Measurements from ENCODE around the gene MED16. TPM values are rescaled to one million over a fixed set of nuclear protein-coding genes. Genes with fewer than 3 reads are reported as not detected.

The MED16 gene
- total RNA-seq, 4 donors from 2014 or later, result 45.1 to 63.9 (median 57.0) TPM

DNA sequence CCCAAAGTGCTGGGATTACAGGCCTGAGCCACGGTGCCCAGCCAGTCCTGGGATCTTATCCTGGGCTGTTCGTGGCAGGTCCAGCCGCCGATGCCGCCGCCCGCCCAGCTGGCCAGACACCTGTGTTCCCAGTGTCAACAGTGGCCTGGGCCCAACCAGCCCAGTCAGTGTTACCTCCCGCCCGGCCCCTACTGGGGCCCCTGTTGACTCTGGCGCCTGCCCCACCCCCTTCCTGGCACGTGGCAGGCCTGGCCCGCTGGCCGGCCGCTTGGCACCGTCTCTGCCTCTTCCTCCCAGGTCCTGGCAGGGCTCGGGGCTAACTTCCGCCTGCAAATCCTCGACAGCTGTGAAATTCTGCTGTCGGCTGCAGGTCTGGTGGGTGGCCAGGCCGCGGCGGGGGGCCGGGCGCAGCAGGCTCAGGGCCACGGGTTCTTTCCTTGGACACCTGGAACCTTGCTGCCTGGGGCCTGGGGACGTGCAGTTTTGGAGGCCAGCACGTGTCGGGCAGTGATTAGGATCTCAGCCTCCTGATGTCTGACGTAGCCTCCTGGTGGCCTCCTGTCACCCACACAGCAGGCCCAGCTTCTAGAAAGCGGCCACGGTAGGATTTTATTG, 42.0 kb upstream of the MED16 start:
- Histone ChIP-seq H3K27ac (peak overlapping the region; percentile 5), H3K4me3 (no peak overlapping the region), H3K4me1 (peaks cover 35% of the 10 kb centered on the region), H3K9me3 (no peaks in the 10 kb centered on the region), H3K27me3 (no peaks in the 10 kb centered on the region), H3K36me3 (no peaks in the 10 kb centered on the region)
- DNase-seq (ENCODE audit: low spot score in 2 of 2), result peak; percentile 88 to 91
- TF ChIP-seq, protein P1, sequence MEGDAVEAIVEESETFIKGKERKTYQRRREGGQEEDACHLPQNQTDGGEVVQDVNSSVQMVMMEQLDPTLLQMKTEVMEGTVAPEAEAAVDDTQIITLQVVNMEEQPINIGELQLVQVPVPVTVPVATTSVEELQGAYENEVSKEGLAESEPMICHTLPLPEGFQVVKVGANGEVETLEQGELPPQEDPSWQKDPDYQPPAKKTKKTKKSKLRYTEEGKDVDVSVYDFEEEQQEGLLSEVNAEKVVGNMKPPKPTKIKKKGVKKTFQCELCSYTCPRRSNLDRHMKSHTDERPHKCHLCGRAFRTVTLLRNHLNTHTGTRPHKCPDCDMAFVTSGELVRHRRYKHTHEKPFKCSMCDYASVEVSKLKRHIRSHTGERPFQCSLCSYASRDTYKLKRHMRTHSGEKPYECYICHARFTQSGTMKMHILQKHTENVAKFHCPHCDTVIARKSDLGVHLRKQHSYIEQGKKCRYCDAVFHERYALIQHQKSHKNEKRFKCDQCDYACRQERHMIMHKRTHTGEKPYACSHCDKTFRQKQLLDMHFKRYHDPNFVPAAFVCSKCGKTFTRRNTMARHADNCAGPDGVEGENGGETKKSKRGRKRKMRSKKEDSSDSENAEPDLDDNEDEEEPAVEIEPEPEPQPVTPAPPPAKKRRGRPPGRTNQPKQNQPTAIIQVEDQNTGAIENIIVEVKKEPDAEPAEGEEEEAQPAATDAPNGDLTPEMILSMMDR (IDR thresholded peaks at IDR 0.05), result no peak
- TF ChIP-seq EP300 (IDR thresholded peaks at IDR 0.05) (no peak), POLR2AphosphoS5 (IDR thresholded peaks at IDR 0.05) (peak in 2 of 3 donors; percentile 38 to 44)
- WGBS, result 26% methylated on average over 14 of the region's 31 CpGs

DNA sequence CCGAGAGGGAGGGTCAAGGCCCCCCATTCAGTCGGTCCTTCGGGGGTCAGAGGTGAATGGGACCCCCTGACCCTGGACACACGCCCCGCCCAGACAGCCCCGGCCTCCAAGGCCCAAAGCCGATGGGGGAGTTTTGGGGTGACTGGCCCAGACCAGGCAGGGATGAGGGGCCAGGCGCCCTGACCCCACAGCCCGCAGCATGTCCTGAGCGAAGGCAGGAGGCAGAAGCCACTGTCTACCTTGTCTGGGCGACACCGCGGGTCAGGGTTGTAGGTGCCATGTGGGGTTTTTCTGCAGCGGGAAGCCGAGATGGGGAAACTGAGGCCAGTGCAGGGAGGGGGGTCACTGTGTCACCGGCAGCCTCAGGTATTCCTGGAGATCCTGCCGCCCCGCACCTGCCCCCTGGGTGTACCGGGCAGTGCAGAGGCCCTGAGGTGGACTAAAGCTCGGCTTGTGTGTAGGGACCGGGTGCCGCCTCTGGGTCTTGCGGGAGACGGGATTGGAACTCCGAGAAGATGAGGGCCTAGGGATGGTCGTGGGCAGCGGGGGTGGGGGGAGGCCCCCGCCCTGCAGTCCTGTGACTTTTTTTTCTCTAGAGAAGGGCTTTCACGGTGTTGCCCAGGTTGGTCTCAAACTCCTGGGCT, 41.3 kb upstream of the MED16 start:
- Histone ChIP-seq H3K4me3 (no peak overlapping the region), H3K9me3 (no peaks in the 10 kb centered on the region), H3K4me1 (peaks cover 34% of the 10 kb centered on the region), H3K27me3 (no peaks in the 10 kb centered on the region), H3K27ac (peak overlapping the region; percentile 5), H3K36me3 (peaks cover 4% of the 10 kb centered on the region)
- WGBS, result 74% methylated on average over 23 of the region's 29 CpGs
- no peak for DNase-seq (ENCODE audit: low spot score in 2 of 2)
- TF ChIP-seq POLR2AphosphoS5 (IDR thresholded peaks at IDR 0.05) (no peak), EP300 (IDR thresholded peaks at IDR 0.05) (no peak), POLR2A (IDR thresholded peaks at IDR 0.05) (no peak)
- TF ChIP-seq, protein P1 (IDR thresholded peaks at IDR 0.05), result no peak

DNA sequence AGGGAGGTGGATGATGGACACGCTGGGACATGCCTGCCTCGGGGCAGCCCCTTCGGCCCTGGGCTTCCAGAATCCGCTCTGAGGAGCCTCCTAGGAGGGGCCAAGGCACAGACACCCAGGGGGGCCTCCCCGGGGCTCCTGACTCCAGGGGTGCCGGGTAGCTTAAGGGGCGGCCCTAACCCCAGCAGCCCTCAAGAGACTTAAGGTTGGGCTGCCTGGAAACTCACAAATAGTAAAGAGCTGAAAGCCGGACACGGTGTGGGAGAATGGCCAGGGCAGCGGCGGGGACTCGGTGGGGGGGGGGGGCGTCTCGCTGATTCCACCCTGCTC, 40.5 kb upstream of the MED16 start:
- TF ChIP-seq POLR2A (IDR thresholded peaks at IDR 0.05) (no peak), POLR2AphosphoS5 (IDR thresholded peaks at IDR 0.05) (no peak)
- TF ChIP-seq, protein P1 (IDR thresholded peaks at IDR 0.05), result no peak
- Histone ChIP-seq H3K4me3 (no peak overlapping the region), H3K36me3 (peaks cover 8% of the 10 kb centered on the region), H3K4me1 (peaks cover 34% of the 10 kb centered on the region), H3K27ac (peak overlapping the region; percentile 7), H3K9me3 (no peaks in the 10 kb centered on the region), H3K27me3 (no peaks in the 10 kb centered on the region)
- 20% methylated on average over 1 of the region's 14 CpGs for WGBS
- DNase-seq (ENCODE audit: low spot score in 2 of 2), result no peak

DNA sequence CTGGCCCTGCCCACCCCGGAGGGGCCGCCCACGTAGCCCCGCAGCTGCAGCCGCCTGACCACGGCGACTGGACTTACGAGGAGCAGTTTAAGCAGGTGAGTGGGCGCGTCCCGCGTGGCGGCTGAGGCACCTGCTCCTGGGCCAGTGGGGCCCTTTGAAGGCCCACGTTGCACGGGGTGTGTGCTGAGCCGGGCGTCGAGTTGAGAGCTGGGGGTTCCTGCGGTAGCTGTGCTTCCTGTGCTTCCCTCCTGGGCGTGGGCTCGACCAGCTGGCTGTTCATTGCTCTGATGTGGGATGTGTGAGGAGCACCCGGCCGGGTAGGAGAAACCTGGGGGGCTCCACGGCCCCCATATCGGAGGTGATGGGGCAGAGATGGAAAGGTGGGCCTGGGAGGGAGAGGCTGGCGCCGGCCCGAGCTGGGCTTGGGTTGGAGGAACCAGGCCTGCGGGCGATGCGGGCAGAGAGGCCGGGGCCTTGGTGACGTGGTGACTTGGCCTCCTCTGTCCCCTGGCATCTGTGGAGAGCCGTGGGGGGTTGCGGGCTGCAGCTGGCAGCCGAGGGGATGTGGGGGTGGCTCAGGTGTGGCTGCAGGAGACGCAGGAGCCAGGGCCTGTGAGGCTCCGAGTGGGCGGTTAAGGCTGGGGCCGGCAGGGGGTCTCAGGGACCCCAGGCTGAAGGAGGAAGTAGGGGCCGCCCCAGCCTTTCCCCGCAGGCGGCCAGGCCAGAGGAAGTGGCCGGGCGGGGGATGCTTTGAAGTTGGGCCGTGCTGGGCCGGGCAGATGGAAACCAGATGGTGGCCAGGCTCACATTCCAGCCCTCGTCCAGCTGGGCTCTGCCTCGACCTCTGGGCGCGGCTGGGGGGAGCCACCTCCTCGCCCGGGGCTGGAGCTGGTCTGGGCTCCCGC, 39.9 kb upstream of the MED16 start:
- Histone ChIP-seq H3K4me1 (peaks cover 40% of the 10 kb centered on the region), H3K27me3 (no peaks in the 10 kb centered on the region), H3K4me3 (no peak overlapping the region), H3K36me3 (peaks cover 8% of the 10 kb centered on the region), H3K9me3 (no peaks in the 10 kb centered on the region), H3K27ac (peak overlapping the region; percentile 7)
- 50% methylated on average over 20 of the region's 54 CpGs for WGBS
- DNase-seq (ENCODE audit: low spot score in 2 of 2), result no peak
- TF ChIP-seq POLR2AphosphoS5 (IDR thresholded peaks at IDR 0.05), result peak in 1 of 3 donors; percentile 52
- TF ChIP-seq EP300 (IDR thresholded peaks at IDR 0.05), result no peak

DNA sequence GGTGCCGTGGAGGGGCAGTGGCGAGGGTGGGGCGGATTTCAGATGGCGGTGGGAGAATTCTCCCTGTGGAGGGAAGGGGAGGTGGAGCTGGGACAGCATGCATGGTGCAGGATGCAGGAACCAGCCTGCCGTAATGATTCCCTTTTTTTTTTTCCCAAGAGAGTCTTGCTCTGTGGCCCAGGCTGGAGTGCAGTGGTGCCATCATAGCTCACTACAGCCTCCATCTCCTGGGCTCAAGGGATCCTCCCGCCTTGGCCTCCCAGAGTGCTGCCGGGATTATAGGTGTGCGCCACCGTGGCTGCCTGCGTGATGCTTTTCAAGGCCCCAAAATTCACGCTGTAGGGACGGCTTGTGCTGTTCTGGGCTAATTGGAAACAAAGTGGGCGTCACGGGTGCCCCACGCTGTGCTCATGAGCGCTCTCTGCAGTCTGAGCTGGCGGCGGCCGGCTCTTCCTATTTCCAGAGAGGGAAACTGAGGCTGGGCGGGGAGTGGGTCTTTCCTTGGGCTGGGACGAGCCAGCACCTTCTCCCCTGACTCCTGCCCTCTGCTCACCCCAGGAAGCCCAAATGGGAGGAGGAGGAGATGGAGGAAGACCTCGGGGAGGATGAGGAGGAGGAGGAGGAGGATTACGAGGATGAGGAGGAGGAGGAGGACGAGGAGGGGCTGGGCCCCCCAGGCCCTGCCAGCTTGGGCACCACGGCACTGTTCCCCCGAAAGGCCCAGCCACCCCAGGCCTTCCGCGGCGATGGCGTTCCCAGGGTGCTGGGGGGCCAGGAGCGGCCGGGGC, 39.1 kb upstream of the MED16 start:
- H3K36me3 ChIP-seq, result peaks cover 8% of the 10 kb centered on the region
- H3K4me3 ChIP-seq, result no peak overlapping the region

More for the DNA sequence above, 39.1 kb upstream of the MED16 start:
- H3K27me3 ChIP-seq, result no peaks in the 10 kb centered on the region
- WGBS, result 82% methylated on average over 25 of the region's 32 CpGs
- H3K27ac ChIP-seq, result no peak overlapping the region
- H3K9me3 ChIP-seq, result no peaks in the 10 kb centered on the region
- TF ChIP-seq EP300 (IDR thresholded peaks at IDR 0.05) (no peak), POLR2A (IDR thresholded peaks at IDR 0.05) (no peak), POLR2AphosphoS5 (IDR thresholded peaks at IDR 0.05) (no peak)
- TF ChIP-seq, protein P1 (IDR thresholded peaks at IDR 0.05), result no peak
- H3K4me1 ChIP-seq, result peaks cover 48% of the 10 kb centered on the region
- no peak for DNase-seq (ENCODE audit: low spot score in 2 of 2)

Data from suprapubic skin (tissue), 4 donors.